Measurements from ENCODE around the gene DNAJC16.

- TF ChIP-seq CTCF (IDR thresholded peaks at IDR 0.05) (no peak), EZH2 (IDR thresholded peaks at IDR 0.05) (no peak), EZH2phosphoT487 (IDR thresholded peaks at IDR 0.05) (no peak)
Measured at GRCh38 chr1:15541231-15541792, 14.7 kb downstream of the DNAJC16 start.

Data from neural progenitor cell (in vitro differentiated cells).